Colonic mucosa (tissue), 4 donors: ENCODE results near the gene NAGPA. TPM values are rescaled to one million over a fixed set of nuclear protein-coding genes. Genes with fewer than 3 reads are reported as not detected.

ENCODE experiments used
- DNase-seq: peaks from one replicate; pipeline ENCODE4 v3.0.0-alpha.2; 2020
- H3K27ac ChIP-seq: fragments of 200-600 bp; one replicate; pipeline ENCODE4 v1.8.0; 2021
- H3K27me3 ChIP-seq: fragments of 200-600 bp; one replicate; pipeline ENCODE4 v1.8.0; 2021
- H3K36me3 ChIP-seq: fragments of 200-600 bp; one replicate; pipeline ENCODE4 v1.8.0; 2021
- H3K4me1 ChIP-seq: fragments of 200-600 bp; one replicate; pipeline ENCODE4 v1.8.0; 2021; ENCODE audit warnings: mild to moderate bottlenecking
- H3K4me3 ChIP-seq: fragments of 200-600 bp; one replicate; pipeline ENCODE4 v1.8.0; 2021
- H3K9ac ChIP-seq, 2 donors: one replicate each; pipeline ENCODE4 v1.7.0; 2013; ENCODE audit warnings: control low read depth in 2 of 2, low read depth in 2 of 2, low read length in 2 of 2
- H3K9me3 ChIP-seq: fragments of 200-600 bp; one replicate; pipeline ENCODE4 v1.8.0; 2021
- intact Hi-C: fragments of 100-400 bp; cut with DNase I; formaldehyde crosslinking; loops from one replicate; pipeline ENCODE4 v1.14.1; 2022
- total RNA-seq, 2 donors: library from RNA; stranded (reverse); fragmentation: NEBNext Ultra II Directional in 1 of 2; extraction: Animal tissue kit (Norgen Biotek cat#: 25700) in 1 of 2; gene quantifications; one replicate each; pipeline ENCODE4 v1.2.1, GENCODE V29; 2021
- TF ChIP-seq, protein P1 (sequence below): fragments of 200-600 bp; IDR thresholded peaks from one replicate; pipeline ENCODE4 v1.8.0; 2022; ENCODE audit warnings: antibody characterized with exemption, mild to moderate bottlenecking
- donor health status: healthy.
- donor health status: DM: no; HTN: no; CAD: no.
- donor health status: DM: no; HTN: no; CAD: no.

The NAGPA gene
- total RNA-seq, 2 donors from 2014 or later, result 18.6 to 20.6 TPM

- no peak for DNase-seq
These were observed 16.6 kb downstream of the NAGPA start for GRCh38 chr16:5016967-5017677.

GRCh38 chr16:5015887-5016286 is 17.8 kb downstream of the NAGPA start:
- H3K27ac ChIP-seq, result no peak overlapping the region
- H3K9me3 ChIP-seq, result no peaks in the 10 kb centered on the region
- DNase-seq, result no peak
- no peaks in the 10 kb centered on the region for H3K4me1 ChIP-seq
- H3K4me3 ChIP-seq, result no peak overlapping the region
- intact Hi-C loops, result no loop called here
- no peaks in the 10 kb centered on the region for H3K36me3 ChIP-seq
- H3K27me3 ChIP-seq, result no peaks in the 10 kb centered on the region
- TF ChIP-seq, protein P1, sequence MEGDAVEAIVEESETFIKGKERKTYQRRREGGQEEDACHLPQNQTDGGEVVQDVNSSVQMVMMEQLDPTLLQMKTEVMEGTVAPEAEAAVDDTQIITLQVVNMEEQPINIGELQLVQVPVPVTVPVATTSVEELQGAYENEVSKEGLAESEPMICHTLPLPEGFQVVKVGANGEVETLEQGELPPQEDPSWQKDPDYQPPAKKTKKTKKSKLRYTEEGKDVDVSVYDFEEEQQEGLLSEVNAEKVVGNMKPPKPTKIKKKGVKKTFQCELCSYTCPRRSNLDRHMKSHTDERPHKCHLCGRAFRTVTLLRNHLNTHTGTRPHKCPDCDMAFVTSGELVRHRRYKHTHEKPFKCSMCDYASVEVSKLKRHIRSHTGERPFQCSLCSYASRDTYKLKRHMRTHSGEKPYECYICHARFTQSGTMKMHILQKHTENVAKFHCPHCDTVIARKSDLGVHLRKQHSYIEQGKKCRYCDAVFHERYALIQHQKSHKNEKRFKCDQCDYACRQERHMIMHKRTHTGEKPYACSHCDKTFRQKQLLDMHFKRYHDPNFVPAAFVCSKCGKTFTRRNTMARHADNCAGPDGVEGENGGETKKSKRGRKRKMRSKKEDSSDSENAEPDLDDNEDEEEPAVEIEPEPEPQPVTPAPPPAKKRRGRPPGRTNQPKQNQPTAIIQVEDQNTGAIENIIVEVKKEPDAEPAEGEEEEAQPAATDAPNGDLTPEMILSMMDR, result no peak
- no peak overlapping the region for H3K9ac ChIP-seq

More at GRCh38 chr16:5016967-5017677, 16.6 kb downstream of the NAGPA start:
- intact Hi-C loops, result no loop called here
- TF ChIP-seq, protein P1, result no peak
- no peaks in the 10 kb centered on the region for H3K9me3 ChIP-seq
- no peaks in the 10 kb centered on the region for H3K36me3 ChIP-seq
- no peaks in the 10 kb centered on the region for H3K4me1 ChIP-seq
- H3K4me3 ChIP-seq, result no peak overlapping the region
- no peaks in the 10 kb centered on the region for H3K27me3 ChIP-seq
- H3K27ac ChIP-seq, result no peak overlapping the region
- no peak overlapping the region for H3K9ac ChIP-seq

- no peak overlapping the region for H3K9ac ChIP-seq
- H3K4me1 ChIP-seq, result no peaks in the 10 kb centered on the region
- no peaks in the 10 kb centered on the region for H3K36me3 ChIP-seq
- H3K4me3 ChIP-seq, result no peak overlapping the region
- DNase-seq, result no peak
- no peak overlapping the region for H3K27ac ChIP-seq
- no peaks in the 10 kb centered on the region for H3K9me3 ChIP-seq
- H3K27me3 ChIP-seq, result no peaks in the 10 kb centered on the region
- intact Hi-C loops, result no loop called here
- TF ChIP-seq, protein P1, result no peak
These were observed 18.4 kb downstream of the NAGPA start for GRCh38 chr16:5015351-5015750.

DNA sequence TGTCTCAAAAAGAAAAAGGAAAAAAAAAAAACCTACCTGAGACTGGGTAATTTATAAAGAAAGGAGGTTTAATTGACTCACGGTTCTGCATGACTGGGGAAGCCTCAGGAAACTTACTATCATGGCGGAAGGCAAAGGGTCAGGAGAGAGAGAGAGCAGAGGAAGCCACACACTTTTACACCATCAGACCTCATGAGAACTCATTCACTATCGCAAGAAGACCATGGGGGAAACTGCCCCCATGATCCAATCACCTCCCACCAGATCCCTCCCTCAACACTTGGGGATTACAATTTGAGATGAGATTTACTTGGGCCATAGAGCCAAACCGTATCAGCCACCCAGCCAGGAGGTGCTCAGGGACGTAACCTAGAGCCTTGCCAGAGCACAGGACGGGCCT is 20.8 kb downstream of the NAGPA start:
- H3K9me3 ChIP-seq, result no peaks in the 10 kb centered on the region
- DNase-seq, result no peak
- H3K4me1 ChIP-seq, result no peaks in the 10 kb centered on the region
- no peak overlapping the region for H3K27ac ChIP-seq
- TF ChIP-seq, protein P1, result no peak
- H3K4me3 ChIP-seq, result no peak overlapping the region
- intact Hi-C loops, result no loop called here
- H3K9ac ChIP-seq, result no peak overlapping the region
- no peaks in the 10 kb centered on the region for H3K36me3 ChIP-seq
- no peaks in the 10 kb centered on the region for H3K27me3 ChIP-seq

DNA sequence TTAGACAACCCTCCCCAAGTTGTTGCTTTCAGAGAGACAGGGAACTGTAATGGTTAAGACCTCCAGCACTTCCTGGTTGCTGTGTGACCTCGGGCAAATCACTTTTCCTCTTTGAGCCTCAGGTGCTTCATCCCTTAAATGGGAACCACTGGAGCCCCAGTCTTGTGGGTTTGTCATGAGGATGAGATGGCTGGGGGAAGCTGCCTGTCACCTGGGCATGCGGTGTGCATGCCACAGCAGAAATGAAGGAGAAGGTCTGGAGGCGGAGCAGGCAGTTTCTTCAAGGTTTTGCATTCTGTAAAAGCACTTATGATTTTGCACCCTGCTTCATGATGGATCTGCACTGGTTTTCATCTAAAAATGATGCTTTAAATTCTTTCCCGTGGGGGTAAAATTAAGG is 22.1 kb downstream of the NAGPA start:
- Histone ChIP-seq H3K9ac (no peak overlapping the region), H3K36me3 (no peaks in the 10 kb centered on the region), H3K27ac (no peak overlapping the region), H3K4me1 (no peaks in the 10 kb centered on the region), H3K9me3 (no peaks in the 10 kb centered on the region), H3K27me3 (no peaks in the 10 kb centered on the region), H3K4me3 (no peak overlapping the region)
- intact Hi-C loops, result no loop called here
- DNase-seq, result no peak
- TF ChIP-seq, protein P1, result no peak
